HL-60 (cell line): ENCODE results near the gene C6orf52.

Experiments
- DNase-seq, 2 experiments: peaks; one replicate each; pipeline ENCODE4 v3.0.0-alpha.2; 2010 to 2020; ENCODE audit warnings: low read depth in 1 of 2, low spot score in 1 of 2
- H3K27ac ChIP-seq: fragments of 250-450 bp; sonication (Bioruptor Pico); replicated peaks from 2 replicates; pipeline ENCODE4 v1.5.1; 2020; ENCODE audit warnings: mild to moderate bottlenecking, moderate library complexity
- H3K27me3 ChIP-seq: fragments of 250-450 bp; sonication (Bioruptor Pico); 2 replicates; pipeline ENCODE4 v1.5.1; 2021; ENCODE audit warnings: mild to moderate bottlenecking, moderate library complexity; ENCODE audit not compliant: insufficient read depth, poor library complexity, severe bottlenecking
- H3K4me3 ChIP-seq: replicated peaks from 2 replicates; pipeline ENCODE4 v1.5.1; 2011; ENCODE audit warnings: mild to moderate bottlenecking, control low read depth, low read length; ENCODE audit not compliant: insufficient read depth
- CTCF ChIP-seq: IDR thresholded peaks from one replicate; pipeline ENCODE4 v1.5.1; 2011; ENCODE audit warnings: low read length, control low read depth, inconsistent platforms; ENCODE audit not compliant: insufficient read depth
- GABPA ChIP-seq: IDR thresholded peaks from 2 replicates; pipeline ENCODE4 v1.6.1; 2012; ENCODE audit warnings: low read depth
- POLR2AphosphoS5 ChIP-seq: IDR thresholded peaks from 2 replicates; pipeline ENCODE4 v1.6.1; 2012; ENCODE audit warnings: low read depth
- REST ChIP-seq: IDR thresholded peaks from 2 replicates; pipeline ENCODE4 v1.6.1; 2012; ENCODE audit warnings: low read depth; ENCODE audit not compliant: insufficient replicate concordance
- SPI1 ChIP-seq: IDR thresholded peaks from 2 replicates; pipeline ENCODE4 v1.6.1; 2012; ENCODE audit warnings: low read depth, mild to moderate bottlenecking, borderline replicate concordance

C6orf52 gene

GRCh38 chr6:10682355-10682988, 11.9 kb downstream of the C6orf52 start:
- no peak overlapping the region for H3K4me3 ChIP-seq
- H3K27me3 ChIP-seq = no peaks in the 10 kb centered on the region
- H3K27ac ChIP-seq = no peak overlapping the region
- TF ChIP-seq CTCF (no peak), REST (no peak), GABPA (no peak), POLR2AphosphoS5 (no peak), SPI1 (no peak)
- no peak for DNase-seq

DNA sequence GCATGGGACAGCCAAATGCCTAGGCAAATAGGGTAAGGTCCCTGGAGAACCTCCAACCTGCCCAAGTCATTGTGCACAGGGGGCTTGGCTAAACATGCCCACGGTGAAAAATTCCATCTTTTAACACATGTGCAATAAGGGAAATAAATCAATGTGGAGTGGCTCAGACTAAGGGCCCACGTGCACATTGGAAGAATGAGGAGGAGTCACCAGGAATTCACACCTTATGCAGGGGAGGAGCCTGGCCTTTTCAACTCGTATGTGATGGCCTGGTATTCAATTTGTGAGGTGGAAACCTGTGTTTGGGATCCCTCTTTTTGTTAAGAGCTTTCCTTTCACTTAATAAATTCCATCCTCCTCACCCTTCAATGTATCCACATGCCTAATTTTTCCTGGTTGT, 12.6 kb downstream of the C6orf52 start:
- H3K4me3 ChIP-seq = no peak overlapping the region
- no peak for DNase-seq
- TF ChIP-seq POLR2AphosphoS5 = no peak
- TF ChIP-seq GABPA = no peak
- TF ChIP-seq CTCF = no peak
- no peak for TF ChIP-seq REST
- no peak for TF ChIP-seq SPI1

DNA sequence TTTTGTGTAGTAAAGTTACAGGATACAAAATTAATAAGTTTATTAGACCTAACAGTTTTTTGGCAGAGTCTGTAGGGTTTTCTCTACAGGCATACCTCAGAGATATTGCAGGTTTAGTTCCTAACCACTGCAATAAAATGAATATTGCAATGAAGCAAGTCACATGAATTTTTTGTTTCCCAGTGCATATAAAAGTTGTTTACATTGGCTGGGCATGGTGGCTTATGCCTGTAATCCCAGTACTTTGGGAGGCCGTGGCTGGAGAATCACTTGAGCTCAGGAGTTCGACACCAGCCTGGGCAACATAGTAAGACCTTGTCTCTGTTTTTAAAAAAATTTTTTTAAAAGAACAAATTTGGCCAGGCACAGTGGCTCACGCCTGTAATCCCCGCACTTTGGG, 16.0 kb downstream of the C6orf52 start:
- no peak for DNase-seq
- Histone ChIP-seq H3K27me3 (no peaks in the 10 kb centered on the region), H3K27ac (no peak overlapping the region), H3K4me3 (no peak overlapping the region)
- TF ChIP-seq CTCF = no peak
- TF ChIP-seq POLR2AphosphoS5 = no peak
- no peak for TF ChIP-seq SPI1
- no peak for TF ChIP-seq GABPA
- TF ChIP-seq REST = no peak

More for the DNA sequence above, 12.6 kb downstream of the C6orf52 start:
- no peaks in the 10 kb centered on the region for H3K27me3 ChIP-seq
- H3K27ac ChIP-seq = no peak overlapping the region
